Measurements from ENCODE around the gene CACNB4. TPM values are rescaled to one million over a fixed set of nuclear protein-coding genes. Genes with fewer than 3 reads are reported as not detected.

Gene CACNB4
- total RNA-seq, 2 experiments from 2014 or later, result 0.14 to 0.20 TPM

GRCh38 chr2:152016181-152017120 is 82.4 kb downstream of the CACNB4 start:
- CTCF ChIA-PET, result no interaction called here
- no peak overlapping the region for H3K27ac Mint-ChIP-seq
- POLR2A ChIA-PET, result no interaction called here
- H3K9me3 Mint-ChIP-seq, result no peaks in the 10 kb centered on the region
- peaks cover 0 to 2% of the 10 kb centered on the region in 2 experiments for H3K27me3 ChIP-seq (ENCODE audit: control insufficient read depth in 1 of 2, insufficient read depth in 2 of 2, low read length in 2 of 2)
- no peak for TF ChIP-seq CTCF (IDR thresholded peaks at IDR 0.05)
- DNase-seq (no peak), ATAC-seq (ENCODE audit: poor library complexity) (no peak)
- H3K27ac ChIP-seq (ENCODE audit: low read depth in 1 of 2, low read length in 2 of 2), result no peak overlapping the region
- no peaks in the 10 kb centered on the region for H3K36me3 ChIP-seq (ENCODE audit: insufficient read depth, low read length)
- H3K27me3 Mint-ChIP-seq, result peaks cover 32% of the 10 kb centered on the region
- H3K9me3 ChIP-seq (ENCODE audit: control insufficient read depth in 1 of 2, insufficient read depth in 1 of 2, low read length in 2 of 2), result no peaks in the 10 kb centered on the region
- intact Hi-C loops (cut with DNase I, micrococcal nuclease), result no loop called here
- H3K4me1 ChIP-seq (ENCODE audit: insufficient read depth, low read length), result no peaks in the 10 kb centered on the region
- H3K4me3 ChIP-seq (ENCODE audit: low read length), result no peak overlapping the region
- H3K4me3 Mint-ChIP-seq, result no peak overlapping the region
- H3K4me1 Mint-ChIP-seq (ENCODE audit: low read depth), result no peaks in the 10 kb centered on the region
- no peaks in the 10 kb centered on the region for H3K36me3 Mint-ChIP-seq (ENCODE audit: low read depth)

- ATAC-seq (ENCODE audit: poor library complexity) (no peak), DNase-seq (no peak)
- Histone ChIP-seq H3K4me1 (ENCODE audit: insufficient read depth, low read length) (no peaks in the 10 kb centered on the region), H3K4me3 (ENCODE audit: low read length) (no peak overlapping the region), H3K27ac (ENCODE audit: low read depth in 1 of 2, low read length in 2 of 2) (no peak overlapping the region), H3K27me3 (ENCODE audit: control insufficient read depth in 1 of 2, insufficient read depth in 2 of 2, low read length in 2 of 2) (peaks cover 0 to 2% of the 10 kb centered on the region in 2 experiments), H3K9me3 (ENCODE audit: control insufficient read depth in 1 of 2, insufficient read depth in 1 of 2, low read length in 2 of 2) (no peaks in the 10 kb centered on the region), H3K36me3 (ENCODE audit: insufficient read depth, low read length) (no peaks in the 10 kb centered on the region)
- H3K9me3 Mint-ChIP-seq, result no peaks in the 10 kb centered on the region
- H3K4me3 Mint-ChIP-seq, result no peak overlapping the region
- TF ChIP-seq CTCF (IDR thresholded peaks at IDR 0.05), result no peak
- ChIA-PET CTCF (no interaction called here), POLR2A (no interaction called here)
- peaks cover 41% of the 10 kb centered on the region for H3K27me3 Mint-ChIP-seq
- no peak overlapping the region for H3K27ac Mint-ChIP-seq
- H3K4me1 Mint-ChIP-seq (ENCODE audit: low read depth), result no peaks in the 10 kb centered on the region
- intact Hi-C loops (cut with DNase I, micrococcal nuclease), result no loop called here
- no peaks in the 10 kb centered on the region for H3K36me3 Mint-ChIP-seq (ENCODE audit: low read depth)
Measured at GRCh38 chr2:152015552-152015951, 83.3 kb downstream of the CACNB4 start.

GRCh38 chr2:152012697-152013096 is 86.1 kb downstream of the CACNB4 start:
- no peak overlapping the region for H3K4me3 ChIP-seq (ENCODE audit: low read length)
- ChIA-PET CTCF (no interaction called here), POLR2A (no interaction called here)
- H3K9me3 Mint-ChIP-seq, result no peaks in the 10 kb centered on the region
- H3K27ac Mint-ChIP-seq, result no peak overlapping the region
- H3K27me3 ChIP-seq (ENCODE audit: control insufficient read depth in 1 of 2, insufficient read depth in 2 of 2, low read length in 2 of 2), result peaks cover 0 to 2% of the 10 kb centered on the region in 2 experiments
- H3K4me3 Mint-ChIP-seq, result no peak overlapping the region
- H3K36me3 ChIP-seq (ENCODE audit: insufficient read depth, low read length), result no peaks in the 10 kb centered on the region
- TF ChIP-seq CTCF (IDR thresholded peaks at IDR 0.05), result no peak
- H3K4me1 Mint-ChIP-seq (ENCODE audit: low read depth), result no peaks in the 10 kb centered on the region
- ATAC-seq (ENCODE audit: poor library complexity) (no peak), DNase-seq (no peak)
- H3K9me3 ChIP-seq (ENCODE audit: control insufficient read depth in 1 of 2, insufficient read depth in 1 of 2, low read length in 2 of 2), result no peaks in the 10 kb centered on the region
- intact Hi-C loops (cut with DNase I, micrococcal nuclease), result no loop called here
- no peak overlapping the region for H3K27ac ChIP-seq (ENCODE audit: low read depth in 1 of 2, low read length in 2 of 2)
- peaks cover 30% of the 10 kb centered on the region for H3K27me3 Mint-ChIP-seq
- no peaks in the 10 kb centered on the region for H3K36me3 Mint-ChIP-seq (ENCODE audit: low read depth)
- no peaks in the 10 kb centered on the region for H3K4me1 ChIP-seq (ENCODE audit: insufficient read depth, low read length)

All from CD4-positive, alpha-beta T cell (primary cell).